Measurements from ENCODE around the gene SMIM36. TPM values are rescaled to one million over a fixed set of nuclear protein-coding genes. Genes with fewer than 3 reads are reported as not detected.
A peak's percentile ranks its signal among the peaks of the same experiment; 100 is the strongest.

Gene SMIM36
- total and polyA plus RNA-seq, 10 of the 15 experiments (the other 5 are each of a cell fraction or from before 2014, with no cell fraction given) = not detected

DNA sequence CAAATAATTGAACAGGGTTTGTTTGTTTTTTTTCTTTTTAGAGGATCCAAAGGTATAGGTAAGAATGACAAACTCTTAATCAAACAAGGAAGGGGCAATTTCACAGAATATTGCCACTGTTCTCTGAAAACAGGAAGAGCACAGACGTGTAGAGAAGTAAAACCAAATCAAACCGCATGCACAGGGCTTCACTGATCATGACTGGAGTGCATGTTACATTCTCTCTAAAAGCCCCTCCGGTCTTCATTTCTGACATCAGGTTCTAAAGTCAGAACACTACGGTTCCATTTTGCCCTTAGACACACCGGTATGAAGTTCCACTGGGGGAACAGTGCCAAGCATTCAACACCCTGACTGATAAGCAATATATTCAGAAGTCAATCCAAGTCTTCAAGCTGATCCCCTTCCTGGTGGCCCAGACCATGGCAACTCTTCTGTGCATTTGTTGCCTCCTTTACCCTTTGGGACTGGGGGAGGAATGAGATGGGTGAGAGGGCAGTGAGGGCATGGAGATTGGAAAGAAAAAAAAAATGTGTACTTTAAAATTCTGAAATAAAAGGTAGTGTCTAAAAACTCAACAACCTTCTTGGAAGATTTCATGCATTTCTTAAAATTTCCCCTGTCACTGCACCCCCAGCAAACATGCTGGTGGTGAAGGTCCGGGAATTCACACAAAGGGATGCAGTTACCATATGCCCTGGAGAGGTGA lies 91.0 kb downstream of the SMIM36 start:
- ChIA-PET POLR2A (interaction anchor here (1.7 to 6.4 kb wide), 3 partner anchors 10 to 38 kb away, joined by 4 to 106 read pairs (median 19); no protein-coding TSS in a partner anchor), RAD21 (ENCODE audit: unreplicated experiment) (interaction anchor here (0.6 to 8.9 kb wide), 5 partner anchors 15 to 92 kb away, joined by 3 to 99 read pairs (median 12); partner anchors contain the start of gene SMIM36), CTCF (interaction anchor here (1.6 to 1.7 kb wide), 3 partner anchors 17 to 94 kb away, joined by 5 to 6 read pairs (median 5); no protein-coding TSS in a partner anchor), SMC1A (ENCODE audit: uncharacterized antibody, unreplicated experiment) (interaction anchor here (1.1 to 16.9 kb wide), 7 partner anchors 14 to 91 kb away, joined by 3 to 359 read pairs (median 23); partner anchors contain the start of gene SMIM36)
- H3K4me2 ChIP-seq (ENCODE audit: control insufficient read depth, insufficient read depth) = peak overlapping the region; percentile 77
- no peaks in the 10 kb centered on the region for H3K36me3 ChIP-seq (ENCODE audit: control insufficient read depth in 2 of 2, insufficient read depth in 2 of 2, low read length in 1 of 2)
- FAIRE-seq (peak; percentile 62), DNase-seq (ENCODE audit: low read depth, low spot score) (no peak), ATAC-seq (peak; percentile 59)
- BruUV-seq (replicated peaks) = TSS peak; percentile 72
- peaks cover 68% of the 10 kb centered on the region for H3K79me2 ChIP-seq (ENCODE audit: control insufficient read depth, insufficient read depth, low read length)
- no peaks in the 10 kb centered on the region for H4K20me1 ChIP-seq (ENCODE audit: control insufficient read depth, insufficient read depth)
- no peaks in the 10 kb centered on the region for H3K9me3 ChIP-seq (replicated peaks; ENCODE audit: control insufficient read depth, insufficient read depth, low read length)
- peak overlapping the region; percentile 99 for H3K9ac ChIP-seq (ENCODE audit: control insufficient read depth, insufficient read depth, low read length)
- in situ Hi-C loops (cut with MboI) = loop anchor here (5.0 kb wide), 1 partner anchor 92 kb away; the partner anchor contains the start of gene SMIM36
- intact Hi-C loops (cut with micrococcal nuclease; ENCODE audit: unreplicated experiment) = loop anchor here (1.0 kb wide), 1 partner anchor 94 kb away; no protein-coding TSS in a partner anchor
- peak overlapping the region; percentile 91 for H3K27ac ChIP-seq (ENCODE audit: control insufficient read depth, insufficient read depth)
- no peaks in the 10 kb centered on the region for H3K27me3 ChIP-seq (replicated peaks in 1 of 2; ENCODE audit: control insufficient read depth in 2 of 2, insufficient read depth in 2 of 2, low read length in 1 of 2)
- peak overlapping the region; percentile 94 for H3K4me3 ChIP-seq
- 4% methylated on average over 6 of the region's 6 CpGs for WGBS (ENCODE audit: insufficient coverage, insufficient replicate concordance, low lambda C conversion rate, missing lambda C conversion rate)
- H2AFZ ChIP-seq (ENCODE audit: control insufficient read depth, low read depth, low read length) = peak overlapping the region; percentile 31
- peaks cover 31% of the 10 kb centered on the region for H3K4me1 ChIP-seq (ENCODE audit: control insufficient read depth, insufficient read depth, low read length)
- TF ChIP-seq ZSCAN29 (IDR thresholded peaks at IDR 0.05) (0 out of 2 replicates have a peak, but pooled peaks have one; percentile 54), SMAD1 (IDR thresholded peaks at IDR 0.05; ENCODE audit: low read depth, partially characterized antibody) (peak; percentile 52), LARP7 (IDR thresholded peaks at IDR 0.05) (no peak), DPF2 (IDR thresholded peaks at IDR 0.05) (peak; percentile 10; the same call in 1 of the 2 replicates), HDGF (IDR thresholded peaks at IDR 0.05) (no peak), NFIC (IDR thresholded peaks at IDR 0.05; ENCODE audit: low read depth, low read length) (peak; percentile 66; the same call in 1 of the 2 replicates), KAT2A (conservative IDR thresholded peaks at IDR 0.05; ENCODE audit: control insufficient read depth, low read depth, low read length) (no peak), POLR2AphosphoS5 (IDR thresholded peaks at IDR 0.05; ENCODE audit: low read length) (peak; percentile 88), RAD51 (IDR thresholded peaks at IDR 0.05) (no peak), TBL1XR1 (IDR thresholded peaks at IDR 0.05; ENCODE audit: low read depth, low read length) (no peak), MTA3 (IDR thresholded peaks at IDR 0.05; ENCODE audit: borderline replicate concordance, low read length) (0 out of 2 replicates have a peak, but pooled peaks have one; percentile 50), TARDBP (IDR thresholded peaks at IDR 0.05; ENCODE audit: borderline replicate concordance) (no peak), JUND (IDR thresholded peaks at IDR 0.05; ENCODE audit: low read depth, low read length) (no peak), IRF4 (IDR thresholded peaks at IDR 0.05; ENCODE audit: low read depth, low read length) (peak; percentile 36; the same call in 1 of the 2 replicates), NFXL1 (IDR thresholded peaks at IDR 0.05; ENCODE audit: borderline replicate concordance) (no peak), POLR2A (IDR thresholded peaks at IDR 0.05; ENCODE audit: low read depth, low read length) (no peak; the same call in 1 of the 2 replicates), CHD1 (IDR thresholded peaks at IDR 0.05; ENCODE audit: low read depth, low read length) (no peak), CREB1 (IDR thresholded peaks at IDR 0.05; ENCODE audit: low read depth) (peak; percentile 44; the same call in 1 of the 2 replicates), BRCA1 (IDR thresholded peaks at IDR 0.05; ENCODE audit: low read depth, low read length) (no peak), SPI1 (IDR thresholded peaks at IDR 0.05; ENCODE audit: borderline replicate concordance, insufficient read depth, low read depth, low read length) (peak; percentile 94)
- TF ChIP-seq, protein P1, sequence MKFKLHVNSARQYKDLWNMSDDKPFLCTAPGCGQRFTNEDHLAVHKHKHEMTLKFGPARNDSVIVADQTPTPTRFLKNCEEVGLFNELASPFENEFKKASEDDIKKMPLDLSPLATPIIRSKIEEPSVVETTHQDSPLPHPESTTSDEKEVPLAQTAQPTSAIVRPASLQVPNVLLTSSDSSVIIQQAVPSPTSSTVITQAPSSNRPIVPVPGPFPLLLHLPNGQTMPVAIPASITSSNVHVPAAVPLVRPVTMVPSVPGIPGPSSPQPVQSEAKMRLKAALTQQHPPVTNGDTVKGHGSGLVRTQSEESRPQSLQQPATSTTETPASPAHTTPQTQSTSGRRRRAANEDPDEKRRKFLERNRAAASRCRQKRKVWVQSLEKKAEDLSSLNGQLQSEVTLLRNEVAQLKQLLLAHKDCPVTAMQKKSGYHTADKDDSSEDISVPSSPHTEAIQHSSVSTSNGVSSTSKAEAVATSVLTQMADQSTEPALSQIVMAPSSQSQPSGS (IDR thresholded peaks at IDR 0.05; ENCODE audit: low read length) = peak; percentile 35; the same call in 1 of the 2 replicates
- TF ChIP-seq, protein P2, sequence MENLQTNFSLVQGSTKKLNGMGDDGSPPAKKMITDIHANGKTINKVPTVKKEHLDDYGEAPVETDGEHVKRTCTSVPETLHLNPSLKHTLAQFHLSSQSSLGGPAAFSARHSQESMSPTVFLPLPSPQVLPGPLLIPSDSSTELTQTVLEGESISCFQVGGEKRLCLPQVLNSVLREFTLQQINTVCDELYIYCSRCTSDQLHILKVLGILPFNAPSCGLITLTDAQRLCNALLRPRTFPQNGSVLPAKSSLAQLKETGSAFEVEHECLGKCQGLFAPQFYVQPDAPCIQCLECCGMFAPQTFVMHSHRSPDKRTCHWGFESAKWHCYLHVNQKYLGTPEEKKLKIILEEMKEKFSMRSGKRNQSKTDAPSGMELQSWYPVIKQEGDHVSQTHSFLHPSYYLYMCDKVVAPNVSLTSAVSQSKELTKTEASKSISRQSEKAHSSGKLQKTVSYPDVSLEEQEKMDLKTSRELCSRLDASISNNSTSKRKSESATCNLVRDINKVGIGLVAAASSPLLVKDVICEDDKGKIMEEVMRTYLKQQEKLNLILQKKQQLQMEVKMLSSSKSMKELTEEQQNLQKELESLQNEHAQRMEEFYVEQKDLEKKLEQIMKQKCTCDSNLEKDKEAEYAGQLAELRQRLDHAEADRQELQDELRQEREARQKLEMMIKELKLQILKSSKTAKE (IDR thresholded peaks at IDR 0.05; ENCODE audit: low read depth, poor library complexity, severe bottlenecking) = no peak
